OCI-LY1 (cell line): ENCODE data around the gene ASB4.

ENCODE experiments used
- H2AFZ ChIP-seq: fragments of 200-600 bp; sonication (generic), shearing (Covaris generic); 2 replicates; pipeline ENCODE4 v1.6.0; 2014; ENCODE audit warnings: antibody characterized with exemption, mild to moderate bottlenecking, low read length
- H3F3A ChIP-seq: fragments of 200-600 bp; sonication (generic), shearing (Covaris generic); 2 replicates; pipeline ENCODE4 v1.6.0; 2014; ENCODE audit warnings: mild to moderate bottlenecking, antibody characterized with exemption, low read length, moderate library complexity; ENCODE audit not compliant: insufficient read depth
- H3K27ac ChIP-seq: fragments of 200-600 bp; sonication (generic); 2 replicates; pipeline ENCODE4 v1.5.1; 2014; ENCODE audit warnings: low read length, mixed run types, mild to moderate bottlenecking, low read depth; ENCODE audit not compliant: poor library complexity, severe bottlenecking
- H3K27me3 ChIP-seq: fragments of 200-600 bp; sonication (generic); 2 replicates; pipeline ENCODE4 v1.6.0; 2014; ENCODE audit warnings: antibody characterized with exemption, mild to moderate bottlenecking, low read length, moderate library complexity; ENCODE audit not compliant: insufficient read depth
- H3K36me3 ChIP-seq: fragments of 200-600 bp; sonication (generic); 2 replicates; pipeline ENCODE4 v1.6.1; 2014; ENCODE audit warnings: mild to moderate bottlenecking, antibody characterized with exemption, low read length, moderate library complexity, mixed read lengths; ENCODE audit not compliant: insufficient read depth
- H3K4me1 ChIP-seq: fragments of 200-600 bp; sonication (generic); 2 replicates; pipeline ENCODE4 v1.5.1; 2014; ENCODE audit warnings: mild to moderate bottlenecking, low read length, moderate library complexity; ENCODE audit not compliant: insufficient read depth, severe bottlenecking
- H3K4me2 ChIP-seq: fragments of 200-600 bp; sonication (generic), shearing (Covaris generic); 2 replicates; pipeline ENCODE4 v1.6.1; 2014; ENCODE audit warnings: low read length
- H3K4me3 ChIP-seq: fragments of 200-600 bp; sonication (generic); 2 replicates; pipeline ENCODE4 v1.5.1; 2014; ENCODE audit warnings: low read length, low read depth, mild to moderate bottlenecking, mixed read lengths; ENCODE audit not compliant: poor library complexity, severe bottlenecking
- H3K79me2 ChIP-seq: fragments of 200-600 bp; shearing (Covaris generic); 2 replicates; pipeline ENCODE4 v1.6.1; 2016; ENCODE audit warnings: mixed run types, low read length, mixed read lengths; ENCODE audit not compliant: insufficient read depth
- H3K9ac ChIP-seq: fragments of 200-600 bp; sonication (generic), shearing (Covaris generic); 2 replicates; pipeline ENCODE4 v1.6.1; 2014; ENCODE audit warnings: mild to moderate bottlenecking, low read length, mixed read lengths
- H3K9me2 ChIP-seq: fragments of 200-600 bp; sonication (generic), shearing (Covaris generic); 2 replicates; pipeline ENCODE4 v1.6.1; 2014; ENCODE audit warnings: low read depth, mild to moderate bottlenecking, low read length, mixed read lengths
- H3K9me3 ChIP-seq: fragments of 200-600 bp; shearing (Covaris generic); 2 replicates; pipeline ENCODE4 v1.6.1; 2014; ENCODE audit warnings: low read length, mixed read lengths
- H4K20me1 ChIP-seq: fragments of 200-600 bp; sonication (generic), shearing (Covaris generic); 2 replicates; pipeline ENCODE4 v1.6.0; 2016; ENCODE audit warnings: mild to moderate bottlenecking, low read length; ENCODE audit not compliant: insufficient read depth
- EZH2 ChIP-seq: fragments of 200-600 bp; sonication (generic), shearing (Covaris generic); IDR thresholded peaks from 2 replicates; pipeline ENCODE4 v1.8.0; 2017; ENCODE audit warnings: borderline replicate concordance, mixed run types, mild to moderate bottlenecking, antibody characterized with exemption, low read length, moderate library complexity, mixed read lengths
- TF ChIP-seq, protein P1 (sequence below): fragments of 200-600 bp; sonication (generic), shearing (Covaris generic); IDR thresholded peaks from 2 replicates; pipeline ENCODE4 v1.5.1; 2017; ENCODE audit warnings: mild to moderate bottlenecking, antibody characterized with exemption, low read length, moderate library complexity, mixed read lengths

Gene ASB4

DNA sequence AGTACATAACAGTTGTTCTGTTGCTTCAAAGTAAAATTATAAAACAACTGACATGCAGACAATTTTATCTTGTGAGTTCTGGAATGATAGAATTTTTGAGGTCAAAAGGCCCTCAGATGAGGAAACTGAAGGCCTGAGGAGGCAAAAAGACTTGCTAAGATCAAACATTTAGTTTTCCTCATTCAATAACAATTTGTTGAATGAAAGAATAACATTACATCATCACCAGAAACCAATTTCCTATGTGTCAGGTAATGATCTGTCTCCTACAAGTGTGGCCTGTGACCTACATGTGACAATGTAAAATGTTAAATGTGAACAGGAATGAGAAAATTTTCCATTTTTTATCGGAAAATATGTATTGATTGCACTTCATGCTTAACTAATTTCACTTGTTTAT is 16.6 kb upstream of the ASB4 start:
- Histone ChIP-seq H3K4me1 (peaks cover 24% of the 10 kb centered on the region), H2AFZ (no peak overlapping the region), H3K27me3 (no peaks in the 10 kb centered on the region), H4K20me1 (no peaks in the 10 kb centered on the region), H3K4me2 (no peak overlapping the region), H3F3A (no peaks in the 10 kb centered on the region), H3K79me2 (no peaks in the 10 kb centered on the region), H3K4me3 (no peak overlapping the region), H3K27ac (no peak overlapping the region), H3K9me2 (no peaks in the 10 kb centered on the region), H3K36me3 (no peaks in the 10 kb centered on the region), H3K9ac (no peak overlapping the region), H3K9me3 (no peaks in the 10 kb centered on the region)
- TF ChIP-seq, protein P1, sequence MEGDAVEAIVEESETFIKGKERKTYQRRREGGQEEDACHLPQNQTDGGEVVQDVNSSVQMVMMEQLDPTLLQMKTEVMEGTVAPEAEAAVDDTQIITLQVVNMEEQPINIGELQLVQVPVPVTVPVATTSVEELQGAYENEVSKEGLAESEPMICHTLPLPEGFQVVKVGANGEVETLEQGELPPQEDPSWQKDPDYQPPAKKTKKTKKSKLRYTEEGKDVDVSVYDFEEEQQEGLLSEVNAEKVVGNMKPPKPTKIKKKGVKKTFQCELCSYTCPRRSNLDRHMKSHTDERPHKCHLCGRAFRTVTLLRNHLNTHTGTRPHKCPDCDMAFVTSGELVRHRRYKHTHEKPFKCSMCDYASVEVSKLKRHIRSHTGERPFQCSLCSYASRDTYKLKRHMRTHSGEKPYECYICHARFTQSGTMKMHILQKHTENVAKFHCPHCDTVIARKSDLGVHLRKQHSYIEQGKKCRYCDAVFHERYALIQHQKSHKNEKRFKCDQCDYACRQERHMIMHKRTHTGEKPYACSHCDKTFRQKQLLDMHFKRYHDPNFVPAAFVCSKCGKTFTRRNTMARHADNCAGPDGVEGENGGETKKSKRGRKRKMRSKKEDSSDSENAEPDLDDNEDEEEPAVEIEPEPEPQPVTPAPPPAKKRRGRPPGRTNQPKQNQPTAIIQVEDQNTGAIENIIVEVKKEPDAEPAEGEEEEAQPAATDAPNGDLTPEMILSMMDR = no peak
- no peak for TF ChIP-seq EZH2

DNA sequence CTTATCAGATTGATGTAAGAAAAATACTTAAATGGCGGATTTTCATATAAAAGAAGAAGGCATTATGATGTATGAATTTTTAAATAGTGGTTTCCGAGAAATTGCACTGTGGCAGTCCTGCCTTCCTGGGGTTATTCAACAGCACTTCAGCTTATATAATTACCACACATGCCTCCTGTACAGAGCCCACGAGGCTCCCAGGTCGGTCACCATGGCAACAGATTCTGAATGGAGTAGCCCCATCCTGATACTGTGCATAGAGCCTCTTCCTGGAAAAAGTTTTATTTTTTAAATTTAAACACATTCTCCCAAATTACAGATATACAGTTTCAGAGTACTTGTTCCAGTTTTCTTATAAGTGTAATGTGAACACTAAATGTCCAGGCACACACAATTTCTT is 15.9 kb upstream of the ASB4 start:
- Histone ChIP-seq H3K79me2 (no peaks in the 10 kb centered on the region), H3K9ac (no peak overlapping the region), H4K20me1 (no peaks in the 10 kb centered on the region), H3F3A (no peaks in the 10 kb centered on the region), H3K27ac (no peak overlapping the region), H3K9me2 (no peaks in the 10 kb centered on the region), H3K27me3 (no peaks in the 10 kb centered on the region), H3K4me1 (peaks cover 24% of the 10 kb centered on the region), H3K4me3 (no peak overlapping the region), H3K36me3 (no peaks in the 10 kb centered on the region), H2AFZ (no peak overlapping the region), H3K9me3 (no peaks in the 10 kb centered on the region), H3K4me2 (no peak overlapping the region)
- no peak for TF ChIP-seq EZH2
- TF ChIP-seq, protein P1 = no peak

DNA sequence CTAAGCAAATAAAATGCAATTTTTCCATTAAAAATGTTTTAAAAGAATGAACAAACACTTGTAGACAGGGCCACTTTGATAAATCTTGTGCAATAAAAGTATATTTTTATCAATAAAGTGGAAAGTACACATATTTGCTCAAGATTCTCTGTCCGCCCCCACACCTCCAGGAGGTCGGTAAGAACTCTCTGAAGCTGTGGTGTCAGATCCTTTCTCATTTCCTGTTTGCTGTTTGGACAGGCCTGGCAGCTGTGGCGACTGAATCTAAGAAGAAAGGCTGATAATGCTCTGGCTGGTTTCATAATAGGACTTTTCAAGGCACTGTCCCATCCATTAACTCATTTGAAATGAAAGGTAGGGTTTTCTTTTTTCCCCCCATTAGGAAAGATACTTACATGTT is 15.3 kb upstream of the ASB4 start:
- Histone ChIP-seq H3K9me2 (no peaks in the 10 kb centered on the region), H3K4me3 (no peak overlapping the region), H3K9ac (no peak overlapping the region), H3K9me3 (no peaks in the 10 kb centered on the region), H2AFZ (no peak overlapping the region), H3F3A (no peaks in the 10 kb centered on the region), H3K79me2 (no peaks in the 10 kb centered on the region), H3K27me3 (no peaks in the 10 kb centered on the region), H3K27ac (no peak overlapping the region), H3K36me3 (no peaks in the 10 kb centered on the region), H3K4me1 (peaks cover 24% of the 10 kb centered on the region), H4K20me1 (no peaks in the 10 kb centered on the region), H3K4me2 (no peak overlapping the region; the same call in 1 of the 2 replicates)
- TF ChIP-seq EZH2 = no peak
- TF ChIP-seq, protein P1 = no peak
